ENCODE measurements around the gene LRTM1. TPM values are rescaled to one million over a fixed set of nuclear protein-coding genes. Genes with fewer than 3 reads are reported as not detected.

Gene LRTM1
- total and polyA plus RNA-seq, 2 experiments from 2014 or later: not detected

- Histone ChIP-seq H3K9me2 (ENCODE audit: insufficient read depth) (no peaks in the 10 kb centered on the region), H3K9ac (no peak overlapping the region), H3K4me1 (ENCODE audit: insufficient read depth) (no peaks in the 10 kb centered on the region), H3K4me3 (no peak overlapping the region), H3K4me2 (ENCODE audit: unreplicated experiment) (no peak overlapping the region), H3K36me3 (ENCODE audit: low read depth) (no peaks in the 10 kb centered on the region), H3K27ac (no peak overlapping the region), H3K79me2 (ENCODE audit: insufficient read depth) (no peaks in the 10 kb centered on the region), H3K9me3 (ENCODE audit: low read depth) (no peaks in the 10 kb centered on the region), H3F3A (ENCODE audit: insufficient read depth) (0 out of 2 replicates have a peak, but pooled peaks cover 4% of the 10 kb centered on the region), H4K20me1 (ENCODE audit: insufficient read depth) (no peaks in the 10 kb centered on the region), H3K27me3 (replicated peaks; ENCODE audit: insufficient read depth) (no peaks in the 10 kb centered on the region), H2AFZ (no peak overlapping the region)
- 71 to 76% methylated on average over 3 of the region's 3 CpGs for WGBS, 2 experiments (ENCODE audit: low coverage in 1 of 2, low lambda C conversion rate in 2 of 2, missing lambda C conversion rate in 2 of 2)
- TF ChIP-seq EZH2phosphoT487 (IDR thresholded peaks at IDR 0.05; ENCODE audit: insufficient read depth, low read depth) (no peak), EZH2 (IDR thresholded peaks at IDR 0.05; ENCODE audit: insufficient read depth, poor library complexity, severe bottlenecking) (no peak)
- no peak for DNase-seq
- in situ Hi-C loops (cut with MboI): no loop called here
These were observed 8.0 kb upstream of the LRTM1 start for GRCh38 chr3:54935869-54936268.

DNA sequence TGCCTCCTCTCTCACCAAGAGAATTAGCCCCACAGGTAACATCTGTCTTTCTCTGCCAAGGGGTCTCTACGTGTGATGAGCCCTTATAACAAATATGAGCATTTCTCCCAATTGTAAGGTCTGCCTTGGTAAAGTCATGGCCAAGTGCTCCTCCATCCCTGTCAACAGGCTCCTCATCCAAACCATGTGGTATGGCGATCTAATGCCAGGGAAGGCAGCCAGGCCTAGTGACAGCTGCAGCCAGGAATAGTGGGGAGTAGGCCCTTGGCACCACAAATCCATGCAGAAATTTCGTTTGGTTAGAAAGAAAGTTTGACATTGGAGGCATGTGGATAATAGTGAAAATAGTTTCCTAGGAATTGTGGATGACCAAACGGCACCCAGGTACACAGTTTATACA lies 4.7 kb upstream of the LRTM1 start:
- Histone ChIP-seq H3K27ac (no peak overlapping the region), H3K36me3 (ENCODE audit: low read depth) (no peaks in the 10 kb centered on the region), H3K79me2 (ENCODE audit: insufficient read depth) (no peaks in the 10 kb centered on the region), H3K4me3 (no peak overlapping the region), H3K9me2 (ENCODE audit: insufficient read depth) (no peaks in the 10 kb centered on the region), H3K4me1 (ENCODE audit: insufficient read depth) (no peaks in the 10 kb centered on the region), H3F3A (ENCODE audit: insufficient read depth) (no peaks in the 10 kb centered on the region), H3K4me2 (ENCODE audit: unreplicated experiment) (no peak overlapping the region), H2AFZ (no peak overlapping the region), H3K9me3 (ENCODE audit: low read depth) (no peaks in the 10 kb centered on the region), H3K9ac (no peak overlapping the region), H4K20me1 (ENCODE audit: insufficient read depth) (no peaks in the 10 kb centered on the region), H3K27me3 (replicated peaks; ENCODE audit: insufficient read depth) (no peaks in the 10 kb centered on the region)
- TF ChIP-seq EZH2 (IDR thresholded peaks at IDR 0.05; ENCODE audit: insufficient read depth, poor library complexity, severe bottlenecking) (no peak), EZH2phosphoT487 (IDR thresholded peaks at IDR 0.05; ENCODE audit: insufficient read depth, low read depth) (no peak)
- 38 to 43% methylated on average over 4 of the region's 4 CpGs for WGBS, 2 experiments (ENCODE audit: low coverage in 1 of 2, low lambda C conversion rate in 2 of 2, missing lambda C conversion rate in 2 of 2)
- in situ Hi-C loops (cut with MboI): no loop called here
- no peak for DNase-seq

GRCh38 chr3:54931182-54931581 lies 3.3 kb upstream of the LRTM1 start:
- H3F3A ChIP-seq (ENCODE audit: insufficient read depth): no peaks in the 10 kb centered on the region
- no peak for TF ChIP-seq EZH2 (IDR thresholded peaks at IDR 0.05; ENCODE audit: insufficient read depth, poor library complexity, severe bottlenecking)
- TF ChIP-seq EZH2phosphoT487 (IDR thresholded peaks at IDR 0.05; ENCODE audit: insufficient read depth, low read depth): no peak
- no peaks in the 10 kb centered on the region for H4K20me1 ChIP-seq (ENCODE audit: insufficient read depth)
- no peak overlapping the region for H3K9ac ChIP-seq
- no peak overlapping the region for H3K4me3 ChIP-seq
- H3K79me2 ChIP-seq (ENCODE audit: insufficient read depth): no peaks in the 10 kb centered on the region
- in situ Hi-C loops (cut with MboI): no loop called here
- WGBS, 2 experiments (ENCODE audit: low coverage in 1 of 2, low lambda C conversion rate in 2 of 2, missing lambda C conversion rate in 2 of 2): 46 to 47% methylated on average over 4 of the region's 4 CpGs
- no peak overlapping the region for H2AFZ ChIP-seq
- no peaks in the 10 kb centered on the region for H3K36me3 ChIP-seq (ENCODE audit: low read depth)
- no peak overlapping the region for H3K27ac ChIP-seq
- no peaks in the 10 kb centered on the region for H3K4me1 ChIP-seq (ENCODE audit: insufficient read depth)
- no peak overlapping the region for H3K4me2 ChIP-seq (ENCODE audit: unreplicated experiment)
- H3K9me2 ChIP-seq (ENCODE audit: insufficient read depth): no peaks in the 10 kb centered on the region
- no peak for DNase-seq
- no peaks in the 10 kb centered on the region for H3K9me3 ChIP-seq (ENCODE audit: low read depth)
- H3K27me3 ChIP-seq (replicated peaks; ENCODE audit: insufficient read depth): no peaks in the 10 kb centered on the region

DNA sequence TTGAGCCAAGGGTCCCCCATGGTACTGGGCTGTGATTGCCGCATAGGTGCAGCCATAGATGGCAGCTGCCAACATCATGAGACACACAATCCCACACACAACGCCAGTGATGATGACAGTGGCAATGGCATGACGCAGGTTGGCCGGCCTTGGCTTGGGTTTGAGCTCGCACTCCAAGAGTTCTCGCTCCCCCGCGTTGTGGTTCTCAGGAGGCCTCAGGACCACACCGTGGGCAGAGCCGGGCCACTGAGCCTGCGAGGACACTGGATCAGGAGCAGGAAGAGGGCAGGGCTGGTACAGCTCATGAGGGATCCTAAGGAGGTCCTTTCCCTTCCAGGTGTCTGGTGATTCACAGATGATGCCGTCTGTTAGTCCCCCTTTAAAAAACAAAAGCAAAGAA lies 9.3 kb downstream of the LRTM1 start:
- H3K4me3 ChIP-seq: no peak overlapping the region
- WGBS, 2 experiments (ENCODE audit: low coverage in 1 of 2, low lambda C conversion rate in 2 of 2, missing lambda C conversion rate in 2 of 2): 93 to 97% methylated on average over 12 of the region's 12 CpGs
- H3K9ac ChIP-seq: no peak overlapping the region
- no peaks in the 10 kb centered on the region; the same call in 1 of the 2 replicates for H3K9me2 ChIP-seq (ENCODE audit: insufficient read depth)
- H3K27me3 ChIP-seq (replicated peaks; ENCODE audit: insufficient read depth): no peaks in the 10 kb centered on the region
- no peak for DNase-seq
- no peak overlapping the region for H3K27ac ChIP-seq
- H3K9me3 ChIP-seq (ENCODE audit: low read depth): no peaks in the 10 kb centered on the region
- H3F3A ChIP-seq (ENCODE audit: insufficient read depth): peaks cover 18% of the 10 kb centered on the region
- H3K79me2 ChIP-seq (ENCODE audit: insufficient read depth): no peaks in the 10 kb centered on the region
- no peak for TF ChIP-seq EZH2phosphoT487 (IDR thresholded peaks at IDR 0.05; ENCODE audit: insufficient read depth, low read depth)
- no peak for TF ChIP-seq EZH2 (IDR thresholded peaks at IDR 0.05; ENCODE audit: insufficient read depth, poor library complexity, severe bottlenecking)
- no peaks in the 10 kb centered on the region for H3K36me3 ChIP-seq (ENCODE audit: low read depth)
- H4K20me1 ChIP-seq (ENCODE audit: insufficient read depth): no peaks in the 10 kb centered on the region
- peaks cover 28% of the 10 kb centered on the region for H3K4me1 ChIP-seq (ENCODE audit: insufficient read depth)
- no peak overlapping the region for H2AFZ ChIP-seq
- H3K4me2 ChIP-seq (ENCODE audit: unreplicated experiment): no peak overlapping the region
- in situ Hi-C loops (cut with MboI): no loop called here

DNA sequence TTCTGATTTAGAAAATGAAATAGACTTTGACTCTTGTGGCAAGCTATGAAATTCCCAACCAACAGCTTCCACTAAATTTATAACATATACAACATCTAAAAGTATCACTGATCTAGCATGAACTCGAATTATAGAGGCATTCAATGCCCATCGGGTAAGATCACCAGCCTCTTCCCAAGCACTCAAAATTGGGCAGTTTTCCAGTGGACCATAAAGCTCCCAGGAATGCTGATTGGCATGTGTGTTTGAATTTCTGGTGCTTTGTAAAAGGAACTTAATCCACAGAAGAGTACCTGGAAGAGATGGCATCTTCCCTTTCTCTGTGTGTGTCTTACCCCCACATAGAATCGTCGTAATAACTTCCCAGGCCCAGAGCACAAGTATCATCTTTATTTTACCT lies 10.0 kb downstream of the LRTM1 start:
- no peaks in the 10 kb centered on the region for H3K9me3 ChIP-seq (ENCODE audit: low read depth)
- H3K27me3 ChIP-seq (replicated peaks; ENCODE audit: insufficient read depth): no peaks in the 10 kb centered on the region
- TF ChIP-seq EZH2phosphoT487 (IDR thresholded peaks at IDR 0.05; ENCODE audit: insufficient read depth, low read depth) (no peak), EZH2 (IDR thresholded peaks at IDR 0.05; ENCODE audit: insufficient read depth, poor library complexity, severe bottlenecking) (no peak)
- H3K36me3 ChIP-seq (ENCODE audit: low read depth): no peaks in the 10 kb centered on the region
- H2AFZ ChIP-seq: 0 out of 2 replicates have a peak overlapping the region, but pooled peaks have one; percentile 39
- no peaks in the 10 kb centered on the region; the same call in 1 of the 2 replicates for H3K9me2 ChIP-seq (ENCODE audit: insufficient read depth)
- H3K9ac ChIP-seq: no peak overlapping the region
- no peaks in the 10 kb centered on the region for H3K79me2 ChIP-seq (ENCODE audit: insufficient read depth)
- peak; percentile 32 for DNase-seq
- peak overlapping the region; percentile 42 for H3K27ac ChIP-seq
- H3K4me3 ChIP-seq: no peak overlapping the region
- H4K20me1 ChIP-seq (ENCODE audit: insufficient read depth): no peaks in the 10 kb centered on the region
- in situ Hi-C loops (cut with MboI): no loop called here
- peaks cover 28% of the 10 kb centered on the region for H3K4me1 ChIP-seq (ENCODE audit: insufficient read depth)
- WGBS, 2 experiments (ENCODE audit: low coverage in 1 of 2, low lambda C conversion rate in 2 of 2, missing lambda C conversion rate in 2 of 2): 96 to 97% methylated on average over 4 of the region's 4 CpGs
- H3K4me2 ChIP-seq (ENCODE audit: unreplicated experiment): peak overlapping the region; percentile 31
- peaks cover 18% of the 10 kb centered on the region for H3F3A ChIP-seq (ENCODE audit: insufficient read depth)
